Measurements from ENCODE around the gene COX4I1.

GRCh38 chr16:85767531-85767930 lies 32.0 kb upstream of the COX4I1 start:
- TF ChIP-seq ARHGAP35 (IDR thresholded peaks at IDR 0.05; ENCODE audit: partially characterized antibody): no peak
- no peak for TF ChIP-seq POLR2B (IDR thresholded peaks at IDR 0.05; ENCODE audit: low read depth, partially characterized antibody)
- no peak for TF ChIP-seq RCOR1 (IDR thresholded peaks at IDR 0.05; ENCODE audit: borderline replicate concordance in 1 of 2, low read depth in 2 of 2, low read length in 2 of 2)
- no peak for TF ChIP-seq KDM4B (IDR thresholded peaks at IDR 0.05; ENCODE audit: borderline replicate concordance in 2 of 2, low read depth in 1 of 2)
- TF ChIP-seq ZNF212 (CRISPR knock-in tag; IDR thresholded peaks at IDR 0.05): no peak
- TF ChIP-seq EP300 (IDR thresholded peaks at IDR 0.05; ENCODE audit: low read length): no peak
